PFSK-1 (cell line): ENCODE data around the gene TCTN1.

Source experiments
- POLR2AphosphoS5 ChIP-seq: IDR thresholded peaks from 2 replicates; pipeline ENCODE4 v1.6.1; 2012; ENCODE audit warnings: low read depth, mild to moderate bottlenecking, control low read depth, low read length, moderate library complexity
- TAF1 ChIP-seq: IDR thresholded peaks from 2 replicates; pipeline ENCODE4 v1.6.1; 2012; ENCODE audit warnings: low read length, control low read depth, borderline replicate concordance; ENCODE audit not compliant: insufficient read depth

- TF ChIP-seq POLR2AphosphoS5 (no peak), TAF1 (no peak)
Measured at GRCh38 chr12:110684312-110684836, 70.4 kb downstream of the TCTN1 start.
